ENCODE results near the gene HSD17B1. TPM values are rescaled to one million over a fixed set of nuclear protein-coding genes. Genes with fewer than 3 reads are reported as not detected.
"Not testable (repeated sequence)": the region's sequence is repeated elsewhere in the genome, so short reads cannot be mapped to it uniquely, and the experiment has no call there.

The HSD17B1 gene
- total and polyA plus RNA-seq, 7 experiments from 2014 or later = 0.39 to 2.2 (median 1.4) TPM

DNA sequence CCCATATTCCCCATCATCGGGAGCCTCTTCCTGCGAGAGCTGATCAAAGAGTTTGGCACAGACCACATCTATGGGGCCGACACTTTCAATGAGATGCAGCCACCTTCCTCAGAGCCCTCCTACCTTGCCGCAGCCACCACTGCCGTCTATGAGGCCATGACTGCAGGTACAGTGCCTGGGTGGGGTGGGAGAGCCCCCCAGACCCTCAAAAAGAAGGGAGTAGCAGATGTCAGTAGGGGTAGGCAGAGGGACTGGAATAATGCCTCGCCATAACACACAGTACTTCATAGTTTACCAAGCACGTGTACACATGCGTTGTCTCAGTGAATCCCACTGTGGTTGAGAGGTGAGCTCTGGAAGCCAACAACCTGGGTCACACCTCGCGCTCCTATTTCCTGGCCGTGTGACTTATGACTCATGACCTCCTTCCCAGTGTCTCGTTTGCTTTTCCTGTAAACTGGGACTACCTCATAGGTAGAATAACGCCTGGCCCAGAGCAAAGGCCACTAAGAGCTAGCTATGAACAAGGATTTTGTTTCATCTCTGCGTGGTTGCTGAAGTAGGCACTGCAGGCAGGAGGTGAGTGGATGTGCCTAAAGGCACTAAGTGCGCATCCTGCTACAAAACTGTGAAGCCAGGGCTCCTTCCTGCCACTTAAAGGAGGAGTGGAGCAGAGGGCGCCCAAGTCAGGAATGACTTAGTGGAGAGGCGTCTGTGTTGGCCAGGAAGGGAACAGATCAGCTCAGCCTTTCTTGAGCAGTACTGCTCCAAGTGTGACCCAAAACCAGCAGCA lies 11.5 kb upstream of the HSD17B1 start:
- no peaks in the 10 kb centered on the region for H3K27me3 ChIP-seq (ENCODE audit: control insufficient read depth in 2 of 2, insufficient read depth in 2 of 2, low read length in 2 of 2)
- Mint-ChIP-seq H3K9me3 (no peaks in the 10 kb centered on the region), H3K4me3 (peak overlapping the region; percentile 13 to 72 (median 57)), H3K4me1 (peaks cover 23 to 41% (median 34%) of the 10 kb centered on the region in 7 donors), H3K27ac (peak overlapping the region; percentile 11 to 76 (median 60)), H3K36me3 (peaks cover 0 to 15% (median 5%) of the 10 kb centered on the region in 5 donors), H3K27me3 (no peaks in the 10 kb centered on the region)
- no peaks in the 10 kb centered on the region for H3K9me3 ChIP-seq (ENCODE audit: control insufficient read depth in 2 of 3, low read length in 3 of 3)
- intact Hi-C loops (cut with micrococcal nuclease) = no loop called here
- CTCF ChIA-PET = interaction anchor here (0.8 kb wide), 1 partner anchor 11 kb away, joined by 3 read pairs; no protein-coding TSS in a partner anchor
- no peak overlapping the region for H3K27ac ChIP-seq (ENCODE audit: low read depth, low read length)
- no peak for ATAC-seq
- POLR2A ChIA-PET = interaction anchor here (0.5 to 0.8 kb wide), 4 partner anchors 11 to 30 kb away, joined by 3 to 4 read pairs (median 3); no protein-coding TSS in a partner anchor
- peaks cover 12 to 26% of the 10 kb centered on the region in 2 donors for H3K4me1 ChIP-seq (ENCODE audit: control insufficient read depth in 2 of 2, insufficient read depth in 2 of 2, low read length in 2 of 2)
- H3K4me3 ChIP-seq (ENCODE audit: low read length) = no peak overlapping the region
- peak in 1 of 9 donors; percentile 25 for DNase-seq
- H3K36me3 ChIP-seq (ENCODE audit: control insufficient read depth in 2 of 3, insufficient read depth in 3 of 3, low read length in 3 of 3) = peaks cover 0 to 16% (median 0%) of the 10 kb centered on the region in 3 experiments

DNA sequence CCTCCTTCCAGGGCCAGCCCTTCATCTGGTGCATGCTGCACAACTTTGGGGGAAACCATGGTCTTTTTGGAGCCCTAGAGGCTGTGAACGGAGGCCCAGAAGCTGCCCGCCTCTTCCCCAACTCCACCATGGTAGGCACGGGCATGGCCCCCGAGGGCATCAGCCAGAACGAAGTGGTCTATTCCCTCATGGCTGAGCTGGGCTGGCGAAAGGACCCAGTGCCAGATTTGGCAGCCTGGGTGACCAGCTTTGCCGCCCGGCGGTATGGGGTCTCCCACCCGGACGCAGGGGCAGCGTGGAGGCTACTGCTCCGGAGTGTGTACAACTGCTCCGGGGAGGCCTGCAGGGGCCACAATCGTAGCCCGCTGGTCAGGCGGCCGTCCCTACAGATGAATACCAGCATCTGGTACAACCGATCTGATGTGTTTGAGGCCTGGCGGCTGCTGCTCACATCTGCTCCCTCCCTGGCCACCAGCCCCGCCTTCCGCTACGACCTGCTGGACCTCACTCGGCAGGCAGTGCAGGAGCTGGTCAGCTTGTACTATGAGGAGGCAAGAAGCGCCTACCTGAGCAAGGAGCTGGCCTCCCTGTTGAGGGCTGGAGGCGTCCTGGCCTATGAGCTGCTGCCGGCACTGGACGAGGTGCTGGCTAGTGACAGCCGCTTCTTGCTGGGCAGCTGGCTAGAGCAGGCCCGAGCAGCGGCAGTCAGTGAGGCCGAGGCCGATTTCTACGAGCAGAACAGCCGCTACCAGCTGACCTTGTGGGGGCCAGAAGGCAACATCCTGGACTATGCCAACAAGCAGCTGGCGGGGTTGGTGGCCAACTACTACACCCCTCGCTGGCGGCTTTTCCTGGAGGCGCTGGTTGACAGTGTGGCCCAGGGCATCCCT lies 9.3 kb upstream of the HSD17B1 start:
- Mint-ChIP-seq H3K4me1 (peaks cover 15 to 25% (median 19%) of the 10 kb centered on the region in 7 donors), H3K4me3 (no peak overlapping the region), H3K27ac (no peak overlapping the region), H3K36me3 (peaks cover 0 to 15% (median 5%) of the 10 kb centered on the region in 5 donors), H3K27me3 (no peaks in the 10 kb centered on the region), H3K9me3 (no peaks in the 10 kb centered on the region)
- intact Hi-C loops (cut with micrococcal nuclease) = no loop called here
- POLR2A ChIA-PET = interaction anchor here (1.0 to 1.2 kb wide), 3 partner anchors 9 to 24 kb away, joined by 3 to 4 read pairs (median 3); partner anchors contain the start of gene MLX
- Histone ChIP-seq H3K36me3 (ENCODE audit: control insufficient read depth in 2 of 3, insufficient read depth in 3 of 3, low read length in 3 of 3) (peaks cover 0 to 16% (median 0%) of the 10 kb centered on the region in 3 experiments), H3K27ac (ENCODE audit: low read depth, low read length) (no peak overlapping the region), H3K4me3 (ENCODE audit: low read length) (no peak overlapping the region), H3K4me1 (ENCODE audit: control insufficient read depth in 2 of 2, insufficient read depth in 2 of 2, low read length in 2 of 2) (peaks cover 12 to 15% of the 10 kb centered on the region in 2 donors), H3K9me3 (ENCODE audit: control insufficient read depth in 2 of 3, low read length in 3 of 3) (no peaks in the 10 kb centered on the region), H3K27me3 (ENCODE audit: control insufficient read depth in 2 of 2, insufficient read depth in 2 of 2, low read length in 2 of 2) (no peaks in the 10 kb centered on the region)
- no peak for DNase-seq
- ATAC-seq = no peak
- CTCF ChIA-PET = interaction anchor here (0.8 kb wide), 1 partner anchor 230 kb away, joined by 3 read pairs; no protein-coding TSS in a partner anchor

DNA sequence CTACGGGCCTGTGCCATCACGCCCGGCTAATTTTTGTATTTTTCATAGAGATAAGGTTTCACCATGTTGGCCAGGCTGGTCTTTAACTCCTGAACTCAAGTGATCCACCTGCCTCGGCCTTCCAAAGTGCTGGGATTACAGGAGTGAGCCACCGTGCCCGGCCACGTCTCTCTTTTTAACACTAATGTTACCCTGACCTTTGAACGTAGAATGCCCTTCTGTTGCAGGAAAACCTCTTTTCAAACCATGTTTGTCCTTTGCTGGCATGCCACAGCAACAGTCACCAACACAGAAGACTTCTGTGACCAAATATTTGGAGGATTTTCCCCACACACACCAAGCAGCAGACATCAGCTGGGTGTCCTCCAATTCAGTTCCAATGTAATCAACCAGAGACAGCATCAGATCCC lies 7.8 kb upstream of the HSD17B1 start:
- H3K27me3 ChIP-seq (ENCODE audit: control insufficient read depth in 2 of 2, insufficient read depth in 2 of 2, low read length in 2 of 2) = no peaks in the 10 kb centered on the region
- CTCF ChIA-PET = interaction anchor here (2.0 kb wide), 1 partner anchor 33 kb away, joined by 5 read pairs; the partner anchor contains the start of gene PSMC3IP
- H3K36me3 Mint-ChIP-seq = peaks cover 0 to 10% (median 0%) of the 10 kb centered on the region in 5 donors
- no peak overlapping the region for H3K4me3 Mint-ChIP-seq
- H3K27me3 Mint-ChIP-seq = no peaks in the 10 kb centered on the region
- H3K9me3 ChIP-seq (ENCODE audit: control insufficient read depth in 2 of 3, low read length in 3 of 3) = no peaks in the 10 kb centered on the region
- DNase-seq = no peak
- H3K4me3 ChIP-seq (ENCODE audit: low read length) = no peak overlapping the region
- H3K27ac Mint-ChIP-seq = no peak overlapping the region
- peaks cover 0 to 16% (median 0%) of the 10 kb centered on the region in 3 experiments for H3K36me3 ChIP-seq (ENCODE audit: control insufficient read depth in 2 of 3, insufficient read depth in 3 of 3, low read length in 3 of 3)
- POLR2A ChIA-PET = no interaction called here
- H3K4me1 Mint-ChIP-seq = peaks cover 15 to 28% (median 22%) of the 10 kb centered on the region in 7 donors
- intact Hi-C loops (cut with micrococcal nuclease) = no loop called here
- H3K4me1 ChIP-seq (ENCODE audit: control insufficient read depth in 2 of 2, insufficient read depth in 2 of 2, low read length in 2 of 2) = peaks cover 12 to 15% of the 10 kb centered on the region in 2 donors
- H3K9me3 Mint-ChIP-seq = no peaks in the 10 kb centered on the region
- ATAC-seq = no peak
- H3K27ac ChIP-seq (ENCODE audit: low read depth, low read length) = no peak overlapping the region

DNA sequence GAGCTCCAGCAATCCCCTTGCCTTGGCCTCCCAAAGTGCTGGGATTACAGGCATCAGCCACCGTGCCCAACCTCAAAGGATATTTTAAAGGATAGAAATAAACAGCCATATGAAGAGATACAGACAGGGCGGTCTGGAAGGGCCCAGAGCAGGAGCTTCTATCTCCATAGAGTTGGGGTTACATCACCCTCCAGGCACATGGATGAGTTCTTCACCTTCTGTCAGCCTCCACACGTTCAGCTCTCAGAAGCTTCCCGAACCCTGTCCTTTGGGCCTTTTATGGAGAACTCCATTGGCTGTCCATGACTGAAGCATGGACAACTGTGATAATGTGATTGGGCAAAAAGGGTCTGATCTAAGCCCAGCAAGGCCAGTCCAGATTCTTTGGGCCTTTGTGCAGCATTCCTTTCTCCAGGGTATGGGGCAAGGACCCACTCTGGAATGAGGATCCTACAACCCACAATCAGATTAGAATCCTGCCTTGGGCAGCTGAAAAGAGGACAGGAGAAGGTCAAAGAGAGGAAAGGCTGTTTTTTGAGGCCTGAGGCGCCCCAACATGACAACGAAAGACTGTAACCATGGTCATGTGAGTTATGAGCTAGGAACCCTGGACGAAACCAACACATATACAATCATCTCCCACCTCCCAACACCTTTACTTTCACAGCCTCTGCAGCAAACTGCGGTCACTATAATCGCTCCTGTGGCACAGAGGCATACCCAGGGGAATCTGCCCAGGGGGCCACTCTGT lies 6.8 kb upstream of the HSD17B1 start:
- peaks cover 9 to 20% (median 19%) of the 10 kb centered on the region in 7 donors for H3K4me1 Mint-ChIP-seq
- ATAC-seq; H3K27ac Mint-ChIP-seq; POLR2A ChIA-PET; H3K9me3 Mint-ChIP-seq; H3K27me3 ChIP-seq (ENCODE audit: control insufficient read depth in 2 of 2, insufficient read depth in 2 of 2, low read length in 2 of 2); H3K27me3 Mint-ChIP-seq; H3K36me3 Mint-ChIP-seq; H3K9me3 ChIP-seq (ENCODE audit: control insufficient read depth in 2 of 3, low read length in 3 of 3); H3K27ac ChIP-seq (ENCODE audit: low read depth, low read length); H3K4me3 ChIP-seq (ENCODE audit: low read length); DNase-seq; H3K4me3 Mint-ChIP-seq; intact Hi-C loops (cut with micrococcal nuclease): not testable (repeated sequence)
- CTCF ChIA-PET = interaction anchor here (1.0 to 2.0 kb wide), 2 partner anchors 8 to 32 kb away, joined by 3 to 5 read pairs; partner anchors contain the start of gene PSMC3IP
- peaks cover 8 to 11% of the 10 kb centered on the region in 2 donors for H3K4me1 ChIP-seq (ENCODE audit: control insufficient read depth in 2 of 2, insufficient read depth in 2 of 2, low read length in 2 of 2)
- H3K36me3 ChIP-seq (ENCODE audit: control insufficient read depth in 2 of 3, insufficient read depth in 3 of 3, low read length in 3 of 3) = peaks cover 0 to 16% (median 0%) of the 10 kb centered on the region in 3 experiments

DNA sequence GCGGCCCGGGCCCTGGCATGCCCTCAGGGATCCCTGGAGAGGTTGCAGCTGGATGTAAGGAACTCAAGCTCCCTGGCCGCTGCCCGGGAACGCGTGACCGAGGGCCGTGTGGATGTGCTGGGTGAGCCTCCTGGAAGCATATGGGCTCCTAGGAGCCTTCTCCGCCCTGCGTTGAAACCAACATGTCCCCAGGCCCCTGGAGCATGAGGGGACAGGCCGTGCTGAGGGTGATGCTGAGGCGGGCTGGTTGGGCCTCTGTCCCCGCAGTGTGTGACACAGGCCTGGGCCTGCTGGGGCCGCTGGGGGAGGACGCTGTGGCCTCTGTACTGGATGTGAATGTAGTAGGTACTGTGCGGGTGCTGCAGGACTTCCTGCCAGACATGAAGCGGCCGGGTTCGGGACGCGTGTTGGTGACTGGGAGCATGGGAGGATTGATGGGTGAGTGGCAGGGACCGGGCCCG lies 5.7 kb upstream of the HSD17B1 start:
- Histone ChIP-seq H3K27me3 (ENCODE audit: control insufficient read depth in 2 of 2, insufficient read depth in 2 of 2, low read length in 2 of 2) (no peaks in the 10 kb centered on the region), H3K9me3 (ENCODE audit: control insufficient read depth in 2 of 3, low read length in 3 of 3) (no peaks in the 10 kb centered on the region), H3K4me1 (ENCODE audit: control insufficient read depth in 2 of 2, insufficient read depth in 2 of 2, low read length in 2 of 2) (no peaks in the 10 kb centered on the region), H3K27ac (ENCODE audit: low read depth, low read length) (no peak overlapping the region), H3K36me3 (ENCODE audit: control insufficient read depth in 2 of 3, insufficient read depth in 3 of 3, low read length in 3 of 3) (peaks cover 0 to 16% (median 0%) of the 10 kb centered on the region in 3 experiments), H3K4me3 (ENCODE audit: low read length) (no peak overlapping the region)
- Mint-ChIP-seq H3K36me3 (peaks cover 0 to 4% (median 0%) of the 10 kb centered on the region in 5 donors), H3K4me3 (peak overlapping the region in 1 of 10 donors; percentile 53), H3K9me3 (no peaks in the 10 kb centered on the region), H3K4me1 (peaks cover 4 to 17% (median 13%) of the 10 kb centered on the region in 7 donors), H3K27me3 (no peaks in the 10 kb centered on the region), H3K27ac (no peak overlapping the region)
- no peak for DNase-seq
- no peak for ATAC-seq
- ChIA-PET CTCF (no interaction called here), POLR2A (interaction anchor here (0.5 to 1.0 kb wide), 5 partner anchors 8 to 86 kb away, joined by 3 to 4 read pairs (median 3); partner anchors contain the start of gene NAGLU)
- intact Hi-C loops (cut with micrococcal nuclease) = no loop called here

Data from naive thymus-derived CD4-positive, alpha-beta T cell (primary cell).